Duodenal mucosa (tissue), 2 donors: Measurements from ENCODE around the gene TUFM.
"Not testable (repeated sequence)": the region's sequence is repeated elsewhere in the genome, so short reads cannot be mapped to it uniquely, and the experiment has no call there.

Source experiments
- H3K27ac ChIP-seq: one replicate; pipeline ENCODE4 v1.7.0; 2013; ENCODE audit warnings: low read depth, low read length
- H3K27me3 ChIP-seq, 2 donors: one replicate each; pipeline ENCODE4 v1.7.0; 2013; ENCODE audit warnings: low read length in 2 of 2, control low read depth in 1 of 2; ENCODE audit not compliant: insufficient read depth in 2 of 2, control insufficient read depth in 1 of 2
- H3K36me3 ChIP-seq, 2 donors: one replicate each; pipeline ENCODE4 v1.7.0; 2013; ENCODE audit warnings: low read length in 2 of 2, control low read depth in 1 of 2; ENCODE audit not compliant: insufficient read depth in 2 of 2, control insufficient read depth in 1 of 2
- H3K4me1 ChIP-seq, 2 donors: one replicate each; pipeline ENCODE4 v1.7.0; 2013; ENCODE audit warnings: low read length in 2 of 2, control low read depth in 1 of 2; ENCODE audit not compliant: insufficient read depth in 2 of 2, control insufficient read depth in 1 of 2
- H3K4me3 ChIP-seq, 2 donors: one replicate each; pipeline ENCODE4 v1.7.0; 2013; ENCODE audit warnings: low read length in 2 of 2, low read depth in 1 of 2
- H3K9ac ChIP-seq, 2 donors: one replicate each; pipeline ENCODE4 v1.7.0; 2013; ENCODE audit warnings: low read length in 2 of 2, low read depth in 1 of 2
- H3K9me3 ChIP-seq, 2 donors: one replicate each; pipeline ENCODE4 v1.7.0; 2013; ENCODE audit warnings: low read length in 2 of 2, control low read depth in 1 of 2; ENCODE audit not compliant: control insufficient read depth in 1 of 2

TUFM gene

GRCh38 chr16:28875134-28876018 lies 29.2 kb upstream of the TUFM start:
- Histone ChIP-seq H3K27me3 (no peaks in the 10 kb centered on the region), H3K27ac (no peak overlapping the region), H3K9me3 (no peaks in the 10 kb centered on the region), H3K4me1 (peaks cover 8 to 10% of the 10 kb centered on the region in 2 donors), H3K36me3 (peaks cover 15 to 36% of the 10 kb centered on the region in 2 donors), H3K9ac (no peak overlapping the region), H3K4me3 (no peak overlapping the region)

GRCh38 chr16:28874406-28874805 lies 28.3 kb upstream of the TUFM start:
- no peak overlapping the region for H3K9ac ChIP-seq
- peaks cover 24 to 46% of the 10 kb centered on the region in 2 donors for H3K36me3 ChIP-seq
- H3K4me1 ChIP-seq = peaks cover 4 to 7% of the 10 kb centered on the region in 2 donors
- H3K4me3 ChIP-seq = no peak overlapping the region
- no peaks in the 10 kb centered on the region for H3K9me3 ChIP-seq
- H3K27me3 ChIP-seq = no peaks in the 10 kb centered on the region
- H3K27ac ChIP-seq = no peak overlapping the region

GRCh38 chr16:28873543-28874201 lies 27.5 kb upstream of the TUFM start:
- Histone ChIP-seq H3K4me1 (no peaks in the 10 kb centered on the region), H3K4me3 (no peak overlapping the region), H3K9ac (no peak overlapping the region), H3K27ac (no peak overlapping the region), H3K36me3 (peaks cover 31 to 53% of the 10 kb centered on the region in 2 donors), H3K27me3 (no peaks in the 10 kb centered on the region), H3K9me3 (no peaks in the 10 kb centered on the region)

- no peaks in the 10 kb centered on the region for H3K27me3 ChIP-seq
- no peak overlapping the region for H3K27ac ChIP-seq
- H3K9me3 ChIP-seq = no peaks in the 10 kb centered on the region
- no peak overlapping the region for H3K4me3 ChIP-seq
- peaks cover 32 to 57% of the 10 kb centered on the region in 2 donors for H3K36me3 ChIP-seq
- no peaks in the 10 kb centered on the region for H3K4me1 ChIP-seq
- H3K9ac ChIP-seq = no peak overlapping the region
Measured at GRCh38 chr16:28872952-28873351, 26.8 kb upstream of the TUFM start.

GRCh38 chr16:28869201-28869600 lies 23.1 kb upstream of the TUFM start:
- H3K27me3 ChIP-seq = no peaks in the 10 kb centered on the region
- H3K4me1 ChIP-seq = peaks cover 13 to 16% of the 10 kb centered on the region in 2 donors
- H3K9me3 ChIP-seq = no peaks in the 10 kb centered on the region
- no peak overlapping the region for H3K9ac ChIP-seq
- peaks cover 41 to 65% of the 10 kb centered on the region in 2 donors for H3K36me3 ChIP-seq
- H3K27ac ChIP-seq = no peak overlapping the region
- no peak overlapping the region for H3K4me3 ChIP-seq

GRCh38 chr16:28867646-28868045 lies 21.5 kb upstream of the TUFM start:
- H3K36me3 ChIP-seq = peaks cover 40 to 55% of the 10 kb centered on the region in 2 donors
- not testable (repeated sequence) for H3K9me3 ChIP-seq, H3K9ac ChIP-seq, H3K4me3 ChIP-seq, H3K27ac ChIP-seq, H3K27me3 ChIP-seq
- H3K4me1 ChIP-seq = peaks cover 15 to 18% of the 10 kb centered on the region in 2 donors

- Histone ChIP-seq H3K9me3 (no peaks in the 10 kb centered on the region), H3K4me3 (no peak overlapping the region), H3K4me1 (peaks cover 15 to 18% of the 10 kb centered on the region in 2 donors), H3K9ac (no peak overlapping the region), H3K36me3 (peaks cover 36 to 50% of the 10 kb centered on the region in 2 donors), H3K27ac (no peak overlapping the region), H3K27me3 (no peaks in the 10 kb centered on the region)
Measured at GRCh38 chr16:28867241-28867640, 21.1 kb upstream of the TUFM start.

GRCh38 chr16:28866454-28866804 lies 20.3 kb upstream of the TUFM start:
- Histone ChIP-seq H3K9me3 (no peaks in the 10 kb centered on the region), H3K4me1 (peaks cover 15 to 18% of the 10 kb centered on the region in 2 donors), H3K4me3 (peak overlapping the region in 1 of 2 donors; percentile 40), H3K27ac (no peak overlapping the region), H3K36me3 (peaks cover 28 to 43% of the 10 kb centered on the region in 2 donors), H3K9ac (no peak overlapping the region), H3K27me3 (no peaks in the 10 kb centered on the region)

GRCh38 chr16:28865722-28866453 lies 19.7 kb upstream of the TUFM start:
- peak overlapping the region; percentile 43 to 91 for H3K4me3 ChIP-seq
- no peaks in the 10 kb centered on the region for H3K27me3 ChIP-seq
- no peak overlapping the region for H3K27ac ChIP-seq
- no peaks in the 10 kb centered on the region for H3K9me3 ChIP-seq
- peaks cover 15 to 18% of the 10 kb centered on the region in 2 donors for H3K4me1 ChIP-seq
- H3K36me3 ChIP-seq = peaks cover 26 to 38% of the 10 kb centered on the region in 2 donors
- H3K9ac ChIP-seq = peak overlapping the region in 1 of 2 donors; percentile 22
